NCI-H774 (cell line): ENCODE results near the gene TTLL7.
A peak's percentile ranks its signal among the peaks of the same experiment; 100 is the strongest.

ENCODE experiments used
- DNase-seq: peaks from one replicate; lab custom pipeline; 2025; lab: John Stamatoyannopoulos, UW

Gene TTLL7

DNA sequence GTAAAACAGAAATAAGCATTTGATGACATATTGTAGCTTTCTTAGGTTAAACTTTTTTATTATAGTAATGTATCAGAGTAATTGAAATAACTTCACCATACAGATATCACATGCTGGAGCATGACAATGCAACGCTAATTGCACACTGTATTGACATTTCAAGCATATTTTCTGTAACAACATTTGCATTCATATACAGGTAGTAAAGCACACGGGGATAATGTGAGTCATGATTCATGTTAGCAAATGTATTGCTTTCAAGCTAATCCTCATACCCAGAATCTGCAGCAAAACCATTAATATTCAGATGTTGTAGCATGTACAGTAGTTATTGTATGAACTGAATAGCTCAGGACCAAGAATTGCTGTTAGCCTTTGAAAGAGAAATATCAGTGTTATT, 133.9 kb downstream of the TTLL7 start:
- DNase-seq = no peak

DNA sequence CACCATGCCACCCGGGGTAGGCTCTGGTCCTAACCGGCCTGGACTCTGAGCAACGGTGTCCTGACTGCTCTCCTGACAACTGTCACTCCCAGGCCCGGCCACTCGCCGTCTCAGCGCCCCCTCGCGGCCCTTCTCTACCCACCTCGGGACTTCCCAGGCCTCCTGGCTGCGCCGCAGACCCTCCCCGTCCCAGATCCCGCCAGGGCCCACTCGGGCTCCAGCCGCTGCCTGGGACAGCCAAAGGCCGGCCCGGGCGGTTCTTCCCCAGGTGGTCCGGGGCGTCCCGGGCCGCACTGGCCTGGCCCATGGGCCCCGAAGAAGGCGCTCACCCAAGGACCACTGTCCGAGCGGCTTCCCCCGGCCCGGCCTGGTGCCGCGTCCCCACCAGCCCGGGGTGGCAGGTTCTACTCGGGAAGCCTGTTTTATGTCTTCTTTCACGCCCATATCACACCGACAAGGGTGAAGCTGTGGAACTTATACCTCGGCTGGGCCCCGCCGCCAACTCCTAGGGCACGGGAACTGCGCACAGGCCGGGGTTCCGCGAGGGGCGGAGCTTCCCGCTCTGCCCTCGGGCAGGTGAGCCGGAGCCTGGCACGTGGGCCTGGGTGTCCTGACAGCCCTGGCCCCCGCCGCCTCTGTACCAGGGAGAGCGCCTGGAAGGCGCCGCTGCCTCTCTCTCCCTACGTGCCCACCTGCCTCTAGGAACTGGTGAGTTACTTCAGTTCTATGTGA, 138.3 kb downstream of the TTLL7 start:
- peak; percentile 61 for DNase-seq

DNA sequence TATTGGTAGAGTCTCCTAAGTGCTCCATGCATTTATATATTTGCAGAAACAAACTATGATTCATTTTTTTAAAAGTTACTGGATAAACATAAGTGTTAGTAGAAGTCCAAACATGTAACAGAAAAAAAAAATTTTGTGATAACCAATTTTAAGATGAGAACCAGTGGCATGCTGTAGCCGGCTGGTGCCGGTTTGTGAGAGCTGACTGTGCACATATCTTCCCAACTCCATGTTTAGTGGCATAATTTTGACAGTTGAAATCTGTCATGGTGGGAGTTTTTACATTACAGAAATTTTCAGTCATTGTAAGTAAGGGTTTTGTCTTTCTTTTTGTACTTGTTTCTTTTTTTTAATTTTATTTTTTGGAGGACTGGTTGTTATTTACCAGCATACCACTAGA, 141.2 kb downstream of the TTLL7 start:
- no peak for DNase-seq

DNA sequence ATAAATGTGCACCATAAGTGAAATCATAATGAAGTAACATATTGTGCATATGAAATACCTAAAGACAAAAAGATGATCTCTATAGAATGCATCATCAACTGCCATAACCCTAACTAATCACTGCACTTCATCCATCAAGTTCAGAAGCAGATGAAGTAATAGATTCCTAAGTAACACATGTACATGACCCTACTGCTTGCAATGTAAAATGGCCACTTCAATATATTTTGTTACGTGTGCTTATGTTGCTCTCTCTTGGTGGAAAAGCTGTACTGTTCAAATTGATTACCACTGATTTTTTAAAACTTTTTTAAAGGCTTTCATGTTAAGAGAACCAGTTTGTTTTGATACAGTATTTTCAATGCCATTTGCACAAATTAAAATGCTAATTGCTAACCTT, 141.8 kb downstream of the TTLL7 start:
- DNase-seq = no peak

DNA sequence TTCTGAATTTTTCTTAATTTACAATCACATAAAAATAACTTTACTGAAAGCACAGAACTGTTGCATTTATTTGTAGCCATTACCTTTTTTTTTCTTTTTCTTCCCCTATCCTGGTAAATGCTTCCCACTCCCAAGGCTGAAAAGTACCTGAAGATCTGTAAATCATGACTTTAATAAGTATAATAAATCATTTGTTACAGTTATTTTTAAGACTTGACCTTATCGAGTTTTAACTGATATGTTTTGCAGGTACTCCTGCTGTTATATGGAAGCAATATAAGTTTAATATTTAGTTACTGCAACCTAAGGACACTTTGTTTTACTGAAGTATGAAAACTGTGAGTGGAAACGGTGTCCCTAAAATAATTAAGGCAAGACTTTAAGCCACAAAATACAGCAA, 142.6 kb downstream of the TTLL7 start:
- DNase-seq = no peak

DNA sequence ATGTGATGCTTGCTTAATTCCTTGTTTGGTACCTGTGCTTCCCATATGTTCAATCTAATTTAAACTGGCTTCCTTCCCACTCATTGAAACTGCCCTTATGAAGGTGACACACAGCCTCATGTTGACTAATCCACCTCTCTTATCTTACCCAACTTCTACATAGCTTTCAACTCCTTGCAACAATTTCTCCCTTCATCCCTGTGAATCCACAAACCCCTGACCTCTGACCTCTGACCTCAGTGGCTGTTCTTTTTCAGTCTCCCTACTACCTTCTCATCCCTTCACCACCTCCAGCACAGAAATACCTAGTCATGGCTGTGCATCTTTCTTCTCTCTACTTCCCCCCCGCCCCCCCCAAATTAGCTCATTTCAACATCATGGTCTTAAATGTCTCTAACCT, 144.5 kb downstream of the TTLL7 start:
- DNase-seq = no peak

DNA sequence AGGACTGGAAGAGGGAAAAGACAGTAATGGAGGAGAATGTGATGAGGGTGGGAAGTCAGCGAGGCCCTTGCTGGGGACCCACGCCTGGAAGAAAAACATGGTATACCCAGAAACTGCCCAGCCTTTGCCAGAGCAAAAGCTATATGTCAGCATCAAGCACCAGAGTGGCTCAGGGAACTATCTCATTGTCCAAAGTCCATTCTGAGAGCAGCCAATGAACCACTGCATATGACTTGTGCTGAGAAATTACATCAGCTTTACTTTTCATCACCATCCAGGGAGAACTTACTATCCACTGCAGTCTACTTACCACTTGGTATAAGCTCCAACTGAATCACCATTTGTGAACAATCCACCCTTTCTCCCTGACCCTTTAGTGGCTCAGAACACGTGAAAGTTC, 148.1 kb downstream of the TTLL7 start:
- no peak for DNase-seq

DNA sequence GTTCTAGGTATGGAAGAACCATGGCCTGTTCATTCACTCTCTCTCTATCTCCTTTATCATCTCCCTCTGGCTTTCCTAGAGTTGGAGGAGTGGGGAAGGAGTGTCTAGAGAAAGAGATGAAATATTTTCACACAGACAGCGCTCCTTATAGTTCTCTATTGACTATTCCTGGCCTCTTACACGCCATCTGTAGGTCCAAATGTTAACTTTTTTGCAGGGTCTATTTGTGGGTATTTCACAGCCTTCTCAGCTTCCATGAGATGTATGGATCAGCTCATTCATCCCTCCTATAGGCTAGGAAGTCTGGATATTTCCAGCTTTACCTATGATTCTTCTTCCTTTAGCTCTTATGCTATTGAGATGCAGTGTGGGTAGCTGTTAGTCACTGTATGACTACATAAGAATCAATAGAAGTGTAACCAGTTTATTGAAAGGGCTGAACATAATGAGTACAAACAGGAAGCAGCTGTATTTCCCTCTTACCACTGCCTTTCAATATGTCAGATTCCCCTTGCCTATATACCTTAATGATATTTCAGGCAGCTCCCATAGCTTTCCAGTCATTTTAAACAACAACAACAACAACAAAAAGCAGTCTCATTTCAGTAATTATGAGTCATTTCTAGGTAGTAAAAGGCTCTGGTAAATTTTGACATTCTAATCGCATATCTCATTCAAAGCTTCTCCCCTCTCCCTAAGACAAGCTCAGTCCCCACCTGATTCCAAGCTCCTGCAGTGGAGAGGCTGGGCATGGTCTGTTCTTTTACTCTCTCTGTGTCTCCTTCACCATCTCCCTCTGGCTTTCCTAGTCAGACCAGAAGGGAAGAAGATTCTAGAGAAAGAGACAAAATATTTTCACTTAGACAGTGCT, 149.5 kb downstream of the TTLL7 start:
- no peak for DNase-seq

DNA sequence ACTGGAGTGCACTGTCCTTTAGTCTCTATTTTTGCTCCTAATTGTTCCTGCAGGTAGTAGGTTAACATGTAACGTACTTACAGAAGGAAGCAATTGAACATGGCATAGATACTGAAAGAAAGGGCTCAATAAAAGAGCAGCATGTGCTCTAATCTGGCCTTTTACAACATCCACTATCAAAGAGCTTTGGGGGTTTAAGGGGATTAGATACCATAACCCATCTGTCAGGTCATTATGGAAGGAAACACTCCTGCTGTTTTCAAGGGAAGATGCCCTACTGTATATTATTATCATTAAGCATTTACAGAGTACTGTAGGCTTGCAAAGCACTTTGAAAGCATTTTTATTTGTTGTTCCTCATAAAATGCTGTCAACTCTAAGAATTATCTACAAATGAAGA, 152.8 kb downstream of the TTLL7 start:
- no peak for DNase-seq

DNA sequence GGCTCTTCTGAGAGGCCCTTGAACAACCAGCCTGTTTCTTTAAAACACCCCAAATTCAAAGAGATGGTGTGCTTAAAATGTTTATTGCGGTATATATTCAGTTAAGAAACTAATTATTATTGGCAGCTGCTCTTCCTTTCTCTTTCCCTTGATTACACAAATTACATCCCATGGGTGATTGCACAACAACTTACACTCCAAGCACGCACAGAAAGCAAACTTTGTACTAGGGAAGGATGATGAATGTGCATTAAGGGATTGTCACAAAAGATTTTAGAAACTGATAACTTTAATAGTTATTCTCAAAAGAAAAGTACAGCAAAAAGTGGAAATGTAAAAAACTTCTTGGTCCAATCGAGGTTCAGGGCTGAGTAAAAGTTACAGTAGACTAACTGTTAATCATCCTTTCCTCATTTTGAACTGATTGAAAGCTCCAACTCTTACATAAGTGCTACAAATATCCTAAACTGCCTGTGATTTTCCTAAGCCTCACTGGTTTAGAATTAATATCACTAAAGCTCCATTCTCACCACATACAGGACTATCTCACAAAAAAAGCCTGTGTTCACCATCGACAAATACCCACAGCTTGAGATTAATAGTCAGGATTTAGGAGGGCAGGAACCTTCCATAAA, 153.4 kb downstream of the TTLL7 start:
- DNase-seq = peak; percentile 45

DNA sequence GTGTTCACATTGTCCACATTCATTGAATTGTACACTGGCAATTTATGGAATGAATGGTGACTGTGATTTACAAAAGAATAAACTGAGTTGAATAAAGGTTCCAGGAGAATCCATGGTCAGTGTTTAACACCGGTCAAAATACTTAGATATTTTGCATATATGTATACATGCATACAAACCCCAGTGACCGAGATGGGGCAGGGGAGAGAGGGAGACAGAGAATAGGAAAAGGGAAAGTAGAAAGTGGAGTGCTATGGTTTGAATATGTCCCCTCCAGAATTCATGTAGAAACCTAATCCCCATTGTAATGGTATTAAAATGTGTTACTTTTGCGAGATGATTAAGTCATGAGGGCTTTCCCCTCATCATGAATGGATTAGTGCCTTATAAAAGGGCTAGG, 154.4 kb downstream of the TTLL7 start:
- DNase-seq = no peak

DNA sequence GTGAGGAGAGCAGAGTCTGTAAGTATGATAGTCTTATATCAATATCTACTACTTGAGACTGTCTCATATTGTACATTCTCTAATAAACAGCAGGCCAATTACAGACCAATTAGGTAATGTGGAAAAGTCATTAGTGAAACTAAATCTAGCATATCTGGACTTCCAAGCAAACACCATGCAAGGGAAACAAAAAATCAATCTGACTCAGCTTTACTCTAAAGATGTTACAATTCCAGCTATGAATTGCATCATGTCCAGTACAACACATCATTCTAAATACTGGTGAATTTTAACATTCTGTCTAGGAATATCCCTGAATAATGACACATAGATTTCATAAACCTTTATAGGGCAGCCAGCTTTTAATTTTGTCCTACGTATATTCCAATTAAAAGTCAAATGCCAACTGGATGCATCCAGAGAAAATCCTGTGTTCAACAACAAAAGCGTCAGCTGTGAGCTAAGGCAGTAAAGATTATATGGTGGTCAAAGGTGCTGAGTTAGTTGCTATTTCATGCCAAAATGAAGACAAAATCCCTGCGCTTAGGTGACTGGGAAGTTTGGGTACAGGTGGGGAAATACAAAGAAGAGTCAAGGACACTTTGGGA, 159.3 kb downstream of the TTLL7 start:
- no peak for DNase-seq

DNA sequence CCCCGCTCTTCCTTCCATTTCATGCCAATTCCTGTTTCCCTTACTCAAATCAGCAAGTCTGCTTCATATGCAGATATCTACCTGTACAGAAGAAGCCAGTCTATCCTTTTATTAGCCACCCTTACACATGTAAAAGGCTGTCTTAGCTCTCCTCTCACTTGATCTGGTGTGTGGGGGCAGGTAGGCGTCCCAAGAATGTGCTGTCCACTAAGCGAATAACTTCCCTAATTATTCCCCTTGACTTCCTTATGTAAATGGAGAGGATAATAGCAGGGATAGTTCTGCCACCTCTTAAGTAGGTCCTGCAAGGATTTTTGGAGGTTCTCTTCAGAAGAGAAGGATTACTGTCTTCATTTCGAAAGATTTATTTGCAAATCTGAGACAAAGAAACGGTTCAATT, 160.4 kb downstream of the TTLL7 start:
- no peak for DNase-seq

DNA sequence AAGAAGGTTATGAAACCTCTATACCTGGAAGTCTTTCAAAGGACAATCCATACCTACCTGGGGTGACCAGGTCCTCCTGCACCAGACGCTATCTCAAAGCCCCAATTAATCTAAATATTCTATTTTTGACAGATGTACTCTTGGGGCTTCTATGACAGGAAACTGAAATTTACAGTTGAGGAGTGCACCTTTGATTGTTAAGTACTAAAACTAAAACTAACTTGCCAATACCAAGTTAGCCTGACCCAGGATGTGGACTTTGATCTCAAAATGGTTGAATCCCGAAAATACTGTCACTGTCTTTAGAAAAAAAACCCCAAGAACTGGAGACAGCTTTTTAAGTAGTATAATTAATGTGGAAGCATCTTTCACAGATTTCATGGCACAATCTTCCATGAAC, 162.4 kb downstream of the TTLL7 start:
- no peak for DNase-seq

DNA sequence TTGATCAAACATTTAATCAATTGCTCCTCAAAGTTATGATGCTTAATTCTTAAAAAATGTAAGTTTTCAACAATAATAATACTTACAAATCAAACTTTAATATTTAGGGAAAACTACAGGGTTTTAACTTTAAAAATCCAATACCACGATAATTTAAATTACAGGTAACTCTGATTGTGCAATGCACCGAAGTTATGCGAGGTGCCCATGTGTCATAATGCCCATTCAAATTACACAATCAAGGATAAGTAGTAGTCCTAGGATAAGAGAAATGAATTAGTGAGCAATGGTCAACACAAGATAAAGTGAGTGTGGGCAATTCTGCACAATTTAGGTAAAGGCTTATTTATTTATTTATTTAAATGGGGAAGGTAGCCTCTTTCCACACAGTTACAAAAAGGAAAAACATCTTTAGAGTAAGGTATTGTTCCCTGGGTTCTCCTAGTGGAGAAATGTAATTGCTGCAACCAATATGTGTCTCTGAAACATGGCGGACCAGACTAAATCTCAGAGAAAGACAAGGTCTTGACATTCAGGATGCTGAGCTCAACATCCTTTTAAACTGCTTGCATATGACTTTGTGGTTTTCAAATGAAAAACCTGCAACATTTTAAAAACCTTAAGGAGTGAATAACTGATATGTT, 164.2 kb downstream of the TTLL7 start:
- DNase-seq = no peak

DNA sequence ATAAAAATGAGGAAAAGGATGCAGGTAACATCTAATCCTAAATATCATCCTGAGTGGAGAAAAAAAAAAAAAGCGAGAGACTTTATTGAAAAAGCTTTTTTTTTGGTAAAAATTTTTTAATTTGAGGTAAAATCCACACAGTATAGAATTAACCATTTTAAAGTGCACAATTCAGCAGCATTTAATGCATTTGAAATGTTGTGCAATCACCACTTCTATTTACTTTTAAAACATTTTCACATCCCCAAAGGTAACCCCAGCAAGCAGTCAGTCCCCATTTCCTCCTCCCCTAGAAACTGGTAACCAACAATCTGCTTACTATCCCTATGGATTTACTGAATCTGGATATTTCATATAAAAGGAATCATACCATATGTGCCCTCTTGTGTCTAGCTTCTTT, 166.7 kb downstream of the TTLL7 start:
- no peak for DNase-seq

DNA sequence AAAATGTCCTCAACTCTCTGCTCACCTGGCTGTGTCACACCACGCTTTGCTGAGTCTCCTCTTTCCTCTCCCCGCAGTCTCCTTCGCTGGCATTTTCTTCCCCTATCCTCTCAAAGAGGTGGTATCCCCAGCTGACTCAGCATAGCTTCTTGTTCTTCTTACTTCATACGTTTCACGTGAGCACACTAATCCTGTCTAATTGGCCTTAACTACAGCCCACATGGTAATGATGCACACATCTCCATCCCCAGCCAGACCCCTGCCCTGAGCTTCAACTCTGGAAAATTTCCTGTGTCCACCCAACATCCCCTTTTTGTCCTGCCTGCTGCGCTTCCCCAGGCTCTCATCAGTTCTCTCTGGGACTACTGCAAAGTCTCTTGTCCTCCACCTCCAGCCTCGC, 169.8 kb downstream of the TTLL7 start:
- no peak for DNase-seq

DNA sequence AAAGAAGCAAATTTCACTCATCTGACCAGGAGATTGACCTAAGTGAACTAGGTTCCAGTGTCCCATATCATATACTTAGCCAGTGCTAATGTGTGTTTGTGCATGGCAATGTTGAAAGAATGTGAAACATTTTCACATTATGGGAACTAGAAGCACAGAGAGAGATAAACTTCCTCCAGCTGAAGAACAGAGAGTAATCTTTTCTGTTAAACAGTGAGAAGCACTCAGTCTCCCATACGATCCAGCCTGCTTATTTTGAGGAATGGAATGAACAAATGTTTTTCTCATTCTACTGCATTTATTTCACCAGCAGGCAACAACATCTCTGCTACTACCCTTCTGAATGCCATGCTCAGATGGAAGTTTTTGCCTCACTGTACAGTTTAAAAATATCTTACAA, 170.5 kb downstream of the TTLL7 start:
- no peak for DNase-seq

DNA sequence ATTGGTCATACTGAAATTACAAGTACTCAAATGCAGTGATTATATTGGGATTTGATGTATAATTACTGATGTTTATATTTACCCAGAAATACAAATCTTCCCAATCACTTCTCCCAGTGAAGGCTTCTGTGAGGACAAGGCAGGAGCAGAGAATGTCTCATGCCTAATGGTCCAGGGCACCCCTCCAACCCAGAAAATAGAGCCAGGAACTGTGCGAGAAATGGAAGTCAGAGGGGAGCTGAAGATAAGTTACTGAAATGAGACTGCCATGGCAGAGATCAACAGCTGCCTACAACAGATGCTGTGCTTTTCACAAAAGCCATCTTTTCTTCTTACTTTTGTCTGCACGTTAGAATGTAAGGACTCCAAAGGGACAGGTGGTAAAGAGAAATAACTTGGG, 171.2 kb downstream of the TTLL7 start:
- DNase-seq = no peak

DNA sequence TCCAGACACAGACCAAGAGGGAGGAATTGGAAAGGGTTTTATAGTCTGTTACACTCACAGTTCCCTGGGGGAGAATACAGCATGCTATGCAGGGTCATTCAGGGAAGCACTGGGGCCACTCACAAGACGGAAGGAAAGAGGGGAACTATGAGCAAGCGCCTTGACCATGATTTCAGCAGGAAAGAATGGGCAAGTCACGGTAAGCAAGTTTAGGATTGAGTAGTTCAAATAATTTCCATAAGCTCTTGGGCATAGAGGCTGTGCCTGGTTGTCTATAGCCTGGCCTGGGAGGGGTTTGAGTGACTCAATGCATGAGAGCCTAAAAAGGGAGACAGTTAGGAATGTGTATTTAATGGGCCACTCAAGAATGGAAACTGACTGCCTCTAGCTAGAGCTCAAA, 176.7 kb downstream of the TTLL7 start:
- DNase-seq = no peak

DNA sequence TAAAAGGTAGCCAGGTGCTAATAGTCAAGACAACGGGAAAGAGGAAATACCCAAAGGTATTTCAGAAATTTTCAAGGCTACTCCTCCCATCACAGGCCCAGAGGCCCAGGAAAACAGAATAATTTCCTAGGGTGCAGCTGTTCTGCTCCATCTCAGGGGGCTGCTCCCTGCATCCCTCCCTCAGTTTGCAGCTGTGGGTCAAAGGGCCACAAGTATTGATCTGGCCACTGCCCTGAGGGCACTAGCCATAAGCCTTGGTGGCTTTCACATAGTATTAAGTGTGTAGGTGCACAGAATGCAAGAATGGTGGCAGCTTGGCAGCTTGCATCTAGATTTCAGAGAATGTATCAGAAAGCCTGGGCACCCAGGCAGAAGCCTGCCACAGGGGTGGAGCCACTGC, 179.5 kb downstream of the TTLL7 start:
- DNase-seq = no peak

DNA sequence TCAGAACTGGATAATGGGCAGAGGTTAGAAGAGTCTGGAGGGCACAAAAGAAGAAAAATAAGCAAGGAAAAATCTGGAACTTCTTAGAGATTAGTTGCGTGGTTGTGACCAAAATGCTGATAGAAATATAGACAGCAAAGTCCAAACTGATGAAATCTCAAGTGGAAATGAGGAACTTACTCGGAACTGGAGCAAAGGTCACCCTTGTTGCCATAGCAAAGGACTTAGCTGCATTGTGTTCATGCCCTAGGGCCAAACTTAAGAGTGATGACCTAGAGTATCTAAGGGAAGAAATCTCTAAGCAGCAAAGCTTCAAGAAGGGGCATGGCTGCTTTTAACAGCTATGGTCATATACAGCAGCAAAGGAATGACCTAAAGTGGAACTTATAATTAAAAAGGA, 180.0 kb downstream of the TTLL7 start:
- DNase-seq = no peak
